ENCODE measurements around the gene TMEM205. TPM values are rescaled to one million over a fixed set of nuclear protein-coding genes. Genes with fewer than 3 reads are reported as not detected.

TMEM205 gene
- total and polyA plus RNA-seq, 2 of the 13 experiments (the other 11 are each of a cell fraction or from before 2014, with no cell fraction given): 45.5 to 98.7 TPM

DNA sequence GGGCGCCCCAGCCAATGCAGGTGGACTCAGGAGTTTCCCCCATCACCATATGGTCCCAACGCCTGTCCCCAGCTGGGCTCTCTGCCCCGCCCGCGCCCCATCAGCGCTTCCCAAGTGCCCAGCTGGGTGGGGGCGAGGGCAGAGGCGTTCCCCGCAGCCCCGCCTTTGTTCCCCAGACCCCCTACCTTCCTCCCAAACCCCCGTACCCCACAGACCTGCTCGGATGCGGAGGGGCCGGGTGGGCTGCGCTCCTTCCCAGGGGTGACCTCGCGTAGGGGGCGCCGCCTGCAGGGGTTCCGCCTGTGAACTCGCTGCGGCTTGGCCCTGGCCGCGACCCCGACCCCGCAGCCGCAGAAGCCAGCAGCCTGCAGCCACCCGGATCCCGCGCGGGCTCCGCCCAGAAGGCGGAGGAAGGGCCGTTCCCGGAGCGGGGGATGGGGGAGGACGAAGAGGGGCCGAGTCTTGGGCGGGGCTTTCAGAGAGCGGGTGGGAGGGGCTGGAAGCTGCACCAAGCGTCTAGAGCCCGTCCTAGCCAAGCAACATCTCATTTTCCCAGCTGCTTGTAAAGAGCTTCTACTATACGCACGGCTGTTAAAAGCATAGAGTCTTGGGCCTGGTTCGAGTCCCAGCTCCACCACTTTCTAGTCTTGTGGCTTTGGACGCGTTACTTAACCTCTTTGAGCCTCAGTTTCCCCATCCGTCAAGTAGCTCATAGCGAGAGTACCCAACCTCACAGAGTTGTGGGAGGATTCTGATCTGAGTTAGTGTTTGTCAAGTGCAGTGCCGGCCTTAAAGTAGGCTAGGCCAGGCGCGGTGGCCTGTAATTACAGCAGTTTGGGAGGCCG lies 6.6 kb downstream of the TMEM205 start, which contains the start of gene RAB3D (continued):
- TF ChIP-seq ZNF33B (CRISPR knock-in tag; IDR thresholded peaks at IDR 0.05) (no peak), GATAD1 (CRISPR knock-in tag; IDR thresholded peaks at IDR 0.05) (no peak), RBAK (CRISPR knock-in tag; IDR thresholded peaks at IDR 0.05) (no peak), ZNF850 (CRISPR knock-in tag; conservative IDR thresholded peaks at IDR 0.05) (no peak), POGZ (CRISPR knock-in tag; IDR thresholded peaks at IDR 0.05) (no peak), ZNF724P (CRISPR knock-in tag; IDR thresholded peaks at IDR 0.05; ENCODE audit: borderline replicate concordance) (no peak), ERF (CRISPR knock-in tag; IDR thresholded peaks at IDR 0.05) (peak; percentile 29; the same call in 1 of the 2 replicates), ATF7-NPFF (CRISPR knock-in tag; IDR thresholded peaks at IDR 0.05; ENCODE audit: low read depth) (0 out of 2 replicates have a peak, but pooled peaks have one; percentile 16), YEATS4 (CRISPR knock-in tag; IDR thresholded peaks at IDR 0.05; ENCODE audit: borderline replicate concordance) (peak; percentile 31; the same call in 1 of the 2 replicates), GABPB1 (CRISPR knock-in tag; IDR thresholded peaks at IDR 0.05) (peak; percentile 52; the same call in 1 of the 2 replicates), ZNF75D (CRISPR knock-in tag; IDR thresholded peaks at IDR 0.05; ENCODE audit: borderline replicate concordance) (no peak), ZEB1 (IDR thresholded peaks at IDR 0.05; ENCODE audit: insufficient replicate concordance, low read depth) (no peak), STAG1 (CRISPR knock-in tag; IDR thresholded peaks at IDR 0.05) (0 out of 2 replicates have a peak, but pooled peaks have one; percentile 4)
- TF ChIP-seq, protein P1, sequence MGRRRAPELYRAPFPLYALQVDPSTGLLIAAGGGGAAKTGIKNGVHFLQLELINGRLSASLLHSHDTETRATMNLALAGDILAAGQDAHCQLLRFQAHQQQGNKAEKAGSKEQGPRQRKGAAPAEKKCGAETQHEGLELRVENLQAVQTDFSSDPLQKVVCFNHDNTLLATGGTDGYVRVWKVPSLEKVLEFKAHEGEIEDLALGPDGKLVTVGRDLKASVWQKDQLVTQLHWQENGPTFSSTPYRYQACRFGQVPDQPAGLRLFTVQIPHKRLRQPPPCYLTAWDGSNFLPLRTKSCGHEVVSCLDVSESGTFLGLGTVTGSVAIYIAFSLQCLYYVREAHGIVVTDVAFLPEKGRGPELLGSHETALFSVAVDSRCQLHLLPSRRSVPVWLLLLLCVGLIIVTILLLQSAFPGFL (CRISPR knock-in tag; IDR thresholded peaks at IDR 0.05): no peak
- TF ChIP-seq, protein P2, sequence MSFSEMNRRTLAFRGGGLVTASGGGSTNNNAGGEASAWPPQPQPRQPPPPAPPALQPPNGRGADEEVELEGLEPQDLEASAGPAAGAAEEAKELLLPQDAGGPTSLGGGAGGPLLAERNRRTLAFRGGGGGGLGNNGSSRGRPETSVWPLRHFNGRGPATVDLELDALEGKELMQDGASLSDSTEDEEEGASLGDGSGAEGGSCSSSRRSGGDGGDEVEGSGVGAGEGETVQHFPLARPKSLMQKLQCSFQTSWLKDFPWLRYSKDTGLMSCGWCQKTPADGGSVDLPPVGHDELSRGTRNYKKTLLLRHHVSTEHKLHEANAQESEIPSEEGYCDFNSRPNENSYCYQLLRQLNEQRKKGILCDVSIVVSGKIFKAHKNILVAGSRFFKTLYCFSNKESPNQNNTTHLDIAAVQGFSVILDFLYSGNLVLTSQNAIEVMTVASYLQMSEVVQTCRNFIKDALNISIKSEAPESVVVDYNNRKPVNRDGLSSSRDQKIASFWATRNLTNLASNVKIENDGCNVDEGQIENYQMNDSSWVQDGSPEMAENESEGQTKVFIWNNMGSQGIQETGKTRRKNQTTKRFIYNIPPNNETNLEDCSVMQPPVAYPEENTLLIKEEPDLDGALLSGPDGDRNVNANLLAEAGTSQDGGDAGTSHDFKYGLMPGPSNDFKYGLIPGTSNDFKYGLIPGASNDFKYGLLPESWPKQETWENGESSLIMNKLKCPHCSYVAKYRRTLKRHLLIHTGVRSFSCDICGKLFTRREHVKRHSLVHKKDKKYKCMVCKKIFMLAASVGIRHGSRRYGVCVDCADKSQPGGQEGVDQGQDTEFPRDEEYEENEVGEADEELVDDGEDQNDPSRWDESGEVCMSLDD (CRISPR knock-in tag; IDR thresholded peaks at IDR 0.05; ENCODE audit: borderline replicate concordance): 0 out of 2 replicates have a peak, but pooled peaks have one; percentile 29
- TF ChIP-seq, protein P3, sequence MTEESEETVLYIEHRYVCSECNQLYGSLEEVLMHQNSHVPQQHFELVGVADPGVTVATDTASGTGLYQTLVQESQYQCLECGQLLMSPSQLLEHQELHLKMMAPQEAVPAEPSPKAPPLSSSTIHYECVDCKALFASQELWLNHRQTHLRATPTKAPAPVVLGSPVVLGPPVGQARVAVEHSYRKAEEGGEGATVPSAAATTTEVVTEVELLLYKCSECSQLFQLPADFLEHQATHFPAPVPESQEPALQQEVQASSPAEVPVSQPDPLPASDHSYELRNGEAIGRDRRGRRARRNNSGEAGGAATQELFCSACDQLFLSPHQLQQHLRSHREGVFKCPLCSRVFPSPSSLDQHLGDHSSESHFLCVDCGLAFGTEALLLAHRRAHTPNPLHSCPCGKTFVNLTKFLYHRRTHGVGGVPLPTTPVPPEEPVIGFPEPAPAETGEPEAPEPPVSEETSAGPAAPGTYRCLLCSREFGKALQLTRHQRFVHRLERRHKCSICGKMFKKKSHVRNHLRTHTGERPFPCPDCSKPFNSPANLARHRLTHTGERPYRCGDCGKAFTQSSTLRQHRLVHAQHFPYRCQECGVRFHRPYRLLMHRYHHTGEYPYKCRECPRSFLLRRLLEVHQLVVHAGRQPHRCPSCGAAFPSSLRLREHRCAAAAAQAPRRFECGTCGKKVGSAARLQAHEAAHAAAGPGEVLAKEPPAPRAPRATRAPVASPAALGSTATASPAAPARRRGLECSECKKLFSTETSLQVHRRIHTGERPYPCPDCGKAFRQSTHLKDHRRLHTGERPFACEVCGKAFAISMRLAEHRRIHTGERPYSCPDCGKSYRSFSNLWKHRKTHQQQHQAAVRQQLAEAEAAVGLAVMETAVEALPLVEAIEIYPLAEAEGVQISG (CRISPR knock-in tag; IDR thresholded peaks at IDR 0.05): peak; percentile 13; the same call in 1 of the 2 replicates
